ENCODE measurements around the gene CCNE1. TPM values are rescaled to one million over a fixed set of nuclear protein-coding genes. Genes with fewer than 3 reads are reported as not detected.

Gene CCNE1
- total RNA-seq, 1 experiment from 2014 or later = 40.2 TPM

- H4K91ac ChIP-seq (ENCODE audit: insufficient read length, low read depth, low read length) = no peak overlapping the region
- no peak overlapping the region for H3K18ac ChIP-seq (ENCODE audit: insufficient read length, low read depth, low read length)
- WGBS (ENCODE audit: extremely low coverage, insufficient read length, low lambda C conversion rate) = no CpG with 5 or more reads among the region's 13 CpGs
- H3K4ac ChIP-seq (ENCODE audit: low read depth, low read length) = no peak overlapping the region
- DNase-seq = no peak
- H2AK5ac ChIP-seq (ENCODE audit: insufficient read length, low read length) = no peak overlapping the region
- H3K23me2 ChIP-seq (ENCODE audit: insufficient read length, low read depth, low read length, poor library complexity, severe bottlenecking) = no peaks in the 10 kb centered on the region
- Mint-ChIP-seq H3K4me1 (peaks cover 12 to 23% of the 10 kb centered on the region in 2 experiments), H3K36me3 (ENCODE audit: insufficient read depth in 1 of 3, low read depth in 3 of 3) (no peaks in the 10 kb centered on the region), H3K27me3 (ENCODE audit: low read depth) (peaks cover 8% of the 10 kb centered on the region), H3K27ac (no peak overlapping the region), H3K4me3 (no peak overlapping the region; a peak in 1 of 5 replicates), H3K9me3 (no peaks in the 10 kb centered on the region)
- H3K56ac ChIP-seq (ENCODE audit: insufficient read length, low read depth, low read length) = no peak overlapping the region
- no peak overlapping the region for H2BK120ac ChIP-seq (ENCODE audit: low read depth, low read length, poor library complexity, severe bottlenecking)
- no peak overlapping the region for H2AFZ ChIP-seq (ENCODE audit: low read length)
- H3K14ac ChIP-seq (ENCODE audit: insufficient read depth, low read length) = no peak overlapping the region
- H3K27ac ChIP-seq (ENCODE audit: insufficient read length, low read depth, low read length) = no peak overlapping the region
- H4K8ac ChIP-seq (replicated peaks; ENCODE audit: insufficient read length, low read depth, low read length) = no peak overlapping the region
- H2BK20ac ChIP-seq (ENCODE audit: low read depth, low read length, poor library complexity, severe bottlenecking) = no peak overlapping the region
- H3K9ac ChIP-seq (ENCODE audit: extremely low read depth, insufficient read length, low read length) = no peak overlapping the region
- no peaks in the 10 kb centered on the region; the same call in 1 of the 2 replicates for H3K4me1 ChIP-seq (ENCODE audit: insufficient read depth, low read length)
- H3K27me3 ChIP-seq (ENCODE audit: insufficient read depth, low read length) = no peaks in the 10 kb centered on the region
- TF ChIP-seq, protein P1, sequence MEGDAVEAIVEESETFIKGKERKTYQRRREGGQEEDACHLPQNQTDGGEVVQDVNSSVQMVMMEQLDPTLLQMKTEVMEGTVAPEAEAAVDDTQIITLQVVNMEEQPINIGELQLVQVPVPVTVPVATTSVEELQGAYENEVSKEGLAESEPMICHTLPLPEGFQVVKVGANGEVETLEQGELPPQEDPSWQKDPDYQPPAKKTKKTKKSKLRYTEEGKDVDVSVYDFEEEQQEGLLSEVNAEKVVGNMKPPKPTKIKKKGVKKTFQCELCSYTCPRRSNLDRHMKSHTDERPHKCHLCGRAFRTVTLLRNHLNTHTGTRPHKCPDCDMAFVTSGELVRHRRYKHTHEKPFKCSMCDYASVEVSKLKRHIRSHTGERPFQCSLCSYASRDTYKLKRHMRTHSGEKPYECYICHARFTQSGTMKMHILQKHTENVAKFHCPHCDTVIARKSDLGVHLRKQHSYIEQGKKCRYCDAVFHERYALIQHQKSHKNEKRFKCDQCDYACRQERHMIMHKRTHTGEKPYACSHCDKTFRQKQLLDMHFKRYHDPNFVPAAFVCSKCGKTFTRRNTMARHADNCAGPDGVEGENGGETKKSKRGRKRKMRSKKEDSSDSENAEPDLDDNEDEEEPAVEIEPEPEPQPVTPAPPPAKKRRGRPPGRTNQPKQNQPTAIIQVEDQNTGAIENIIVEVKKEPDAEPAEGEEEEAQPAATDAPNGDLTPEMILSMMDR (conservative IDR thresholded peaks at IDR 0.05) = no peak
- H3T11ph ChIP-seq (ENCODE audit: low read length) = no peak overlapping the region
- H4K5ac ChIP-seq (ENCODE audit: insufficient read length, low read depth, low read length) = no peak overlapping the region
- H3K9me3 ChIP-seq (ENCODE audit: control insufficient read depth, low read depth, low read length) = no peaks in the 10 kb centered on the region
- no peak overlapping the region for H2BK12ac ChIP-seq (ENCODE audit: insufficient read length, low read depth, low read length)
- no peak overlapping the region for H3K23ac ChIP-seq (ENCODE audit: insufficient read length, low read depth, low read length)
- no peaks in the 10 kb centered on the region for H3K79me1 ChIP-seq (ENCODE audit: insufficient read depth, low read depth, low read length, poor library complexity, severe bottlenecking)
- no peak overlapping the region for H2BK5ac ChIP-seq (ENCODE audit: insufficient read length, low read length)
- no peaks in the 10 kb centered on the region for H4K20me1 ChIP-seq (ENCODE audit: control insufficient read depth, insufficient read depth, insufficient read length)
- H3K79me2 ChIP-seq (ENCODE audit: insufficient read depth, low read length) = no peaks in the 10 kb centered on the region
- no peak overlapping the region for H3K4me2 ChIP-seq (ENCODE audit: insufficient read depth, insufficient read length, low read length)
- H2BK15ac ChIP-seq (ENCODE audit: low read depth, low read length) = no peak overlapping the region
Measured at GRCh38 chr19:29858621-29859020, 46.8 kb downstream of the CCNE1 start.

Data from H9 (cell line).